D341Med (cell line): Measurements from ENCODE around the gene FREM3.
"Not testable (repeated sequence)": the region's sequence is repeated elsewhere in the genome, so short reads cannot be mapped to it uniquely, and the experiment has no call there.

Experiments used
- DNase-seq: peaks from one replicate; pipeline ENCODE4 v3.0.0; 2012; ENCODE audit warnings: low spot score

Gene FREM3

DNA sequence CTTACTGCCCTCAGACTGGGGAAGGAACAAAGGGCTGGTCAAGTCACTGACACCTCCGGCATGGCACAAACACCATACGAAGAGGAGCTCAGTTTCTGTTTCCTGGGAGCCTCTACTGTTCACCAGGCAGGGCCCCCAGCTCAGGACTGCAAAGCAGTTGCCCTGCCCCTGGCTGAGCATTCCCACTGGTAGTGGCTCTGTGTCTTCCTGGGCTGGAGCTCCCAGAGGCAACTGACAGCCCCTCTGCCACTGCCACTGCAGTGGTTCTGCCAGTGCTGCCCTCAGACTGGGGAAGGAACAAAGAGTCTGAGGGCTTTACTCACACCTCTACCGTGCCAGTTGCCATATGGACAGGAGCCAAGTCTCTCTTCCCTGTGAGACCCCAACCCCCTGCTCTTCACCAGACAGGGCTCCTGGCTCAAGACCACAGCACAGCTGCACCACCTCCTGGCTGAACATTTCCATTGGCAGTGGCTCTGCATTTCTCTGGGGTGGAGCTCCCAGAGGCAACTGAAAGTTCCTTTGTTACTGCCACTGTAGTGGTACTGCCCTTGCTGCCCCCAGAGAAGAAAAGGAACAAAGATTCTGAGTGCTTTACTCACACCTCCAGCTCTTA is 119.0 kb downstream of the FREM3 start:
- DNase-seq, result no peak

- DNase-seq, result no peak
These were observed 125.1 kb downstream of the FREM3 start for GRCh38 chr4:143575331-143575730.

DNA sequence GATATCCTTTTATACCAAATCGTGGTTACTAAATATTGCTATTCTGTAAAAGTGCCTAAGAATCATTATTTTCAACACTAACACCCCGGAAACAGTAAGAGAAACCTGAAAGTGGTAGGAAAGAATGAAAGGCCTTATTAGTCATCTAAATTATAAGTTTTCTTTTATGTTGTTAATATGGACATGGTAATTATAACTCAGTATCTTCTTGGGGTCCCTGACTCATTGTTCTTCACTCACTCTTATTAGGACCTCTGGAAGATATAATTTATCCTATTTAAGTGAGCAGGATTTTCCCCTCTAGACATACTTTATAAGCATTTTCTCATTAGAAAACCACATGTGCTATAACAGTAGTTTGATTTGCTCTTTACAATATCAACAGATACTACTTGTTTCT is 136.0 kb downstream of the FREM3 start:
- no peak for DNase-seq

- no peak for DNase-seq
These were observed 140.7 kb downstream of the FREM3 start for GRCh38 chr4:143559757-143560147.

GRCh38 chr4:143558823-143559756 is 141.4 kb downstream of the FREM3 start:
- no peak for DNase-seq

- DNase-seq, result no peak
These were observed 142.2 kb downstream of the FREM3 start for GRCh38 chr4:143558286-143558685.

DNA sequence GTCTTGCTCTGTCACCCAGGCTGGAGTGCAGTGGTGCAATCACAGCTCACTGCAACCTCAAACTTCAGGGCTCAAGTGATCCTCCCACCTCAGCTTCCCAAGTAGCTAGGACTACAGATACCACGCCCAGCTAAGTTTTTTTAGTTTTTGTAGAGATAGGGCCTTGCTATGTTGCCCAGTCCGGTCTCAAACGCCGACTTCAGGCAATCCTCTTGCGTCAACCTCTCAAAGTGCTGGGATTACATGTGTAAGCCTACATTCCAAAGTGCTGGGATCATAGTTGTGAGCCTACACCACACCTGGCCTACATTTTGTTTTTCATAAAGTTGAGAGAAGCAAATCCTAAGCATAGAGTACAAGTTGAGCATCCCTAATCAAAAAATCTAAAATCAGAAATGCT is 144.8 kb downstream of the FREM3 start:
- no peak for DNase-seq

- DNase-seq, result no peak
These were observed 145.5 kb downstream of the FREM3 start for GRCh38 chr4:143554728-143555597.

DNA sequence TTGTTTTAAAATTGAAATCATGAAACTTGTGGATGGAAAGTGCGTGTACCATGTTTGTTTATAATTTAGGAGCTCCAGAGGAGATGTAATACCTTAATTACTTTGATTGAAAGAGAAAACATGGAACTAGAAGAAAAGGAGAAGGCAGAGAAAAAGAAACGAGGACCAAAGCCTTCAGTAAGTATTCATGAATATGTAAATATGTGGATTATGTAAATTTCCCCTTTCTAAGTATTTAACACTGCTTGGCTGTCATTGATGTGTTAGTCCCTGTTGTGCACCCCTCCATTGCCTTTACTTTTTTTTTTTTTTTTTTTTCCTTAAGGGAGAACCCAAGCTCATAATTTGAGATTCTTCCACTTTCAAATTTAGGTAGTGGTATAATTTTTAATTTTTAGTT is 150.5 kb downstream of the FREM3 start:
- DNase-seq, result no peak

- DNase-seq, result no peak
These were observed 160.8 kb downstream of the FREM3 start for GRCh38 chr4:143539670-143540023.

DNA sequence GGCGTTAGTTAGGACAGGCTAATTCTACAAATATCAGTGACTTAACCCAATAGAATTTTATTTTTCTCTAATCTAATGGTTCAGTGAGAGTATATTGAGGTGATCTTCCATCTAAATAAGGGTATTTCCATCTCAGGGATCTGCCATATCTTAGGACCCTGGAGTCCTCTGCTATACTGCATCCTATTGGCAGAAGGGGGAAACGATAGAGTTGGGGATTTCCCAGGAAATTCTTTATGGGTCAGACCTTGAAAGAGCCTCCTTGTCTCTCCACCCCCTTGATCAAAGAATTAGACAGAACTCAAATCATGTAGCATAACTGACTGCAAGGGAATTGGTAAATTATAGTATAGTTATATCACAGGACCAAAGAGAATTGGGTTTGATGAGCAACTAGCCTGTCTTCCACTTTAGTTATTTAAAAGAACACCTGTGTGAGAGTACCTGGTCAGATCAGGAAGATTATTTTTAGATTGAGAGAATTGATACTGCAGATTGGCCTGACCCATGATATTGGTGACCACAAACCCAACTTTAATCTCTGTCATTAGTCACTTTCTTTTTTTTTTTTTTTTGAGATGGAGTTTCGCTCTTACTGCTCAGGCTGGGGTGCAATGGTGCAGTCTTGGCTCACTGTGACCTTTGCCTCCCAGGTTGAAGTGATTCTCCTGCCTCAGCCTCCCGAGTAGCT is 161.4 kb downstream of the FREM3 start:
- DNase-seq, result no peak

- no peak for DNase-seq
These were observed 168.5 kb downstream of the FREM3 start for GRCh38 chr4:143531788-143532491.

DNA sequence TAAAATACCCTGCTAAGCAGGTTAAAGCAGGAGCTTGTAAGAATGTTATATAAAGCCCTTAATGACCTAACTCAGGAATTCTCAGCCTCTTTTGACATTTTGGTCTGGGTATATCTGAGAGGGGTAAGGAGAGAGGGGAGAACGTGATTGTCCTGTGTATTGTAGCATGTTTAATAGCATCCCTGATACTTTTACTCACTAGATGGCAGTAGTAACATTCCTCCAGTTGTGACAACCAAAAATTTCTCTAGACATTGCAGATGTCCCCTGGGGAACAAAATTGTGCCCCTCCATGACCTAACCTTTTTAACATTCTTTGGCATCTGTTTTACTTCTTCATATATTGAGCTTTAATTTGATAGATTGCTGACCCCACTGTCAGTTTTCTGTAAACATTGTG is 169.1 kb downstream of the FREM3 start:
- peak; percentile 23 for DNase-seq

DNA sequence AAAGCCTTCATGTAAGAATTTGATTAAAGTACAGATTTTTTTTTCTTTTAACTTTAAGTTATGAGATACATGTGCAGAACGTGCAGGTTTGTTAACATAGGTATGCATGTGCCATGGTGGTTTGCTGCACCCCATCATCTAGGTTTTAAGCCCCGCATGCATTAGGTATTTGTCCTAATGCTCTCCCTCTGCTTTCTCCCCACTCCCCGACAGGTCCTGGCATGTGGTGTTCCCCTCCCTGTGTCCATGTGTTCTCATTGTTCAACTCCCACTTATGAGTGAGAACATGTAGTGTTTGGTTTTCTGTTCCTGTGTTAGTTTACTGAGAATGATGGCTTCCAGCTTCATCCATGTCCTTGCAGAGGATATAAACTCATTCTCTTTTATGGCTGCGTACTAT is 172.4 kb downstream of the FREM3 start:
- DNase-seq, result not testable (repeated sequence)
